Hepatocyte (in vitro differentiated cells): ENCODE results near the gene CD19. TPM values are rescaled to one million over a fixed set of nuclear protein-coding genes. Genes with fewer than 3 reads are reported as not detected.
"Not testable (repeated sequence)": the region's sequence is repeated elsewhere in the genome, so short reads cannot be mapped to it uniquely, and the experiment has no call there.

Experiments used
- DNase-seq: peaks from one replicate; pipeline ENCODE4 v3.0.0-alpha.2; 2016; ENCODE audit warnings: low spot score
- H2AFZ ChIP-seq: fragments of 200-600 bp; sonication (generic); 2 replicates; pipeline ENCODE4 v1.6.0; 2016; ENCODE audit warnings: antibody characterized with exemption, mild to moderate bottlenecking
- H3K27ac ChIP-seq: fragments of 200-600 bp; sonication (generic); 2 replicates; pipeline ENCODE4 v1.5.1; 2016; ENCODE audit warnings: mild to moderate bottlenecking
- H3K27me3 ChIP-seq: fragments of 200-600 bp; sonication (generic); 2 replicates; pipeline ENCODE4 v1.6.1; 2016
- H3K36me3 ChIP-seq: fragments of 200-600 bp; sonication (generic); replicated peaks from 2 replicates; pipeline ENCODE4 v1.5.1; 2016; ENCODE audit warnings: low read depth; ENCODE audit not compliant: insufficient read depth
- H3K4me1 ChIP-seq: fragments of 200-600 bp; sonication (generic); 2 replicates; pipeline ENCODE4 v1.5.1; 2016; ENCODE audit warnings: mild to moderate bottlenecking, moderate library complexity; ENCODE audit not compliant: insufficient read depth
- H3K4me2 ChIP-seq: fragments of 200-600 bp; sonication (generic); 2 replicates; pipeline ENCODE4 v1.6.0; 2016
- H3K4me3 ChIP-seq: fragments of 200-600 bp; sonication (generic); 2 replicates; pipeline ENCODE4 v1.5.1; 2016; ENCODE audit warnings: mild to moderate bottlenecking
- H3K79me2 ChIP-seq: fragments of 200-600 bp; sonication (generic); 2 replicates; pipeline ENCODE4 v1.6.0; 2017; ENCODE audit warnings: mild to moderate bottlenecking
- H3K9me2 ChIP-seq: fragments of 200-600 bp; sonication (generic); replicated peaks from 2 replicates; pipeline ENCODE4 v1.6.0; 2017; ENCODE audit warnings: mild to moderate bottlenecking; ENCODE audit not compliant: insufficient read depth
- H3K9me3 ChIP-seq: fragments of 200-600 bp; sonication (generic); 2 replicates; pipeline ENCODE4 v1.5.1; 2016; ENCODE audit warnings: low read depth, mild to moderate bottlenecking
- H4K20me1 ChIP-seq: fragments of 200-600 bp; sonication (generic); 2 replicates; pipeline ENCODE4 v1.6.0; 2016; ENCODE audit warnings: mild to moderate bottlenecking; ENCODE audit not compliant: insufficient read depth, poor library complexity, severe bottlenecking
- CTCF ChIP-seq: fragments of 200-600 bp; sonication (generic); IDR thresholded peaks from 2 replicates; pipeline ENCODE4 v1.5.1; 2016; ENCODE audit warnings: antibody characterized with exemption, mild to moderate bottlenecking; ENCODE audit not compliant: poor library complexity
- EZH2 ChIP-seq: fragments of 200-600 bp; sonication (generic); IDR thresholded peaks from 2 replicates; pipeline ENCODE4 v1.6.1; 2016; ENCODE audit warnings: antibody characterized with exemption, mild to moderate bottlenecking, borderline replicate concordance
- EZH2phosphoT487 ChIP-seq: fragments of 200-600 bp; sonication (generic); IDR thresholded peaks from one replicate; pipeline ENCODE4 v1.6.1; 2018; ENCODE audit warnings: antibody characterized with exemption, mild to moderate bottlenecking, low read depth, moderate library complexity; ENCODE audit not compliant: unreplicated experiment, severe bottlenecking
- WGBS: methylation state at CpG from one replicate; pipeline ENCODE4 v1.1.6; 2016; ENCODE audit warnings: low lambda C conversion rate; ENCODE audit errors: missing lambda C conversion rate; 5-methylcytosine and 5-hydroxymethylcytosine counted together
- polyA plus RNA-seq: library from polyadenylated mRNA; unstranded; fragments of >200 nt; fragmentation: Nextera tagmentation; extraction: Ambion mirVana; gene quantifications from 2 replicates; pipeline ENCODE4 v1.2.1, GENCODE V29; 2016
- total RNA-seq: library from RNA; depleted of rRNA; stranded (reverse); fragments of >200 nt; gene quantifications from 2 replicates; pipeline ENCODE4 v1.2.3, GENCODE V29; 2014

The CD19 gene
- total and polyA plus RNA-seq, 2 experiments from 2014 or later, result not detected

- no peaks in the 10 kb centered on the region for H4K20me1 ChIP-seq
- peaks cover 13% of the 10 kb centered on the region for H3K79me2 ChIP-seq
- peak within 1 kb of the TSS; percentile 99 for H3K27ac ChIP-seq
- peak; percentile 99 for DNase-seq
- H3K9me3 ChIP-seq, result no peaks in the 10 kb centered on the region
- TF ChIP-seq EZH2 (no peak), EZH2phosphoT487 (no peak), CTCF (no peak)
- WGBS, result 0% methylated on average over 31 of the region's 66 CpGs
- peak within 1 kb of the TSS; percentile 72 for H3K4me3 ChIP-seq
- peak within 1 kb of the TSS; percentile 90 for H3K4me2 ChIP-seq
- H3K4me1 ChIP-seq, result no peaks in the 10 kb centered on the region
- H3K36me3 ChIP-seq, result no peaks in the 10 kb centered on the region
- no peaks in the 10 kb centered on the region for H3K9me2 ChIP-seq
- peak within 1 kb of the TSS; percentile 76 for H2AFZ ChIP-seq
- no peaks in the 10 kb centered on the region for H3K27me3 ChIP-seq
These were observed 6.9 kb upstream of the CD19 start, which contains the start of gene RABEP2 for GRCh38 chr16:28924762-28925385. TSS of gene RABEP2 (minus strand) at chr16:28925238. CDS start at chr16:28925163, 75 bp downstream.

DNA sequence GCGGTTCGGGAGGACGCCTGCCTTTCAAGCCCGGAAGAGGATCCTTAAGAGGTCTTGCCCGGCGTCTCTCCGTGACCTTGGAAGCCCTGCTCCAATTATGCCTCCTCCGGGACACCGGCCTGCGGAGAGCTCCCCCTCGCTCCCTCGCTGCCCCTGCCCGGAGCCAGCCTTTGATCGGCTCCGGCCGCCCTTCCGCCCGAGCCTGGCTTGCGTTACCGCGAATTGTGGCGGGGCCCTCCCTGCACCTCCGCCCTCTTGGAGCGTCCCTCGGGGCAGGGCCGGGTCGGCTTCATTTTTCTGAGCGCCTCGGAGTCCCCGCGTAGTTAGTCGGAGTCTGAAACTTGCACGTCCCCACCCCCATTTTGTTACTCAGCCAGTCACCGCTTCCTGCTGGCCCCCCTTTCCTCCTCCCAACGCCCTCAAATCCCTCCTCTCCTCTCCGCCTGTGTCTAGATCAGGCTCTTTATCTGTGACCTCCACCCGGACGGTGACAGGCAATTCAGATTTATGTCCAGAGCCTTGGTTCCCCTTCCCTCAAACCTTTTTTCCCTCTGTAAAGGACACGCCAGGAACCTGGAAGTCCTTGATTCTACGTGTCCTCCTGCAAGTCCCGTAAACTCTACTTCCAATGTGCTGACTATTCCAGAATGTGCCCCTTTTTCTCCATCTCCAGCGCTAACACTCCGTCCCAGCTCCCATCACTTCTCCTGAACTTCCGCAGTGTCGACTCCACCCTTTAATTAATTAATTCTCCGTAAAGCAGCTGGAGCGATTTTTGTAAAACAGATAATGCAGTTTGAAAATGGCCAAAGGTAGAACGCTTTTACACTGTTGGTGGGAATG is 6.2 kb upstream of the CD19 start:
- H3K27me3 ChIP-seq, result no peaks in the 10 kb centered on the region
- TF ChIP-seq CTCF, result peak; percentile 2
- no peak for TF ChIP-seq EZH2phosphoT487
- no peak for TF ChIP-seq EZH2
- H3K4me1 ChIP-seq, result no peaks in the 10 kb centered on the region
- H4K20me1 ChIP-seq, result no peaks in the 10 kb centered on the region
- H3K9me2 ChIP-seq, result no peaks in the 10 kb centered on the region
- H3K4me3 ChIP-seq, result peak overlapping the region; percentile 72
- H2AFZ ChIP-seq, result peak overlapping the region; percentile 76
- H3K36me3 ChIP-seq, result no peaks in the 10 kb centered on the region
- no peaks in the 10 kb centered on the region for H3K9me3 ChIP-seq
- 3% methylated on average over 45 of the region's 48 CpGs for WGBS
- H3K27ac ChIP-seq, result peak overlapping the region; percentile 99
- H3K79me2 ChIP-seq, result peaks cover 13% of the 10 kb centered on the region
- peak; percentile 83 for DNase-seq
- peak overlapping the region; percentile 90 for H3K4me2 ChIP-seq

GRCh38 chr16:28926284-28926683 is 5.5 kb upstream of the CD19 start:
- H3K9me2 ChIP-seq, H3K4me1 ChIP-seq, H3K36me3 ChIP-seq, DNase-seq, H4K20me1 ChIP-seq, H3K9me3 ChIP-seq, H3K27me3 ChIP-seq: not testable (repeated sequence)
- H3K4me3 ChIP-seq, result peak overlapping the region; percentile 72
- peak overlapping the region; percentile 76 for H2AFZ ChIP-seq
- H3K79me2 ChIP-seq, result peaks cover 12% of the 10 kb centered on the region
- H3K4me2 ChIP-seq, result peak overlapping the region; percentile 90
- 84% methylated on average over 2 of the region's 2 CpGs for WGBS
- peak overlapping the region; percentile 99 for H3K27ac ChIP-seq

DNA sequence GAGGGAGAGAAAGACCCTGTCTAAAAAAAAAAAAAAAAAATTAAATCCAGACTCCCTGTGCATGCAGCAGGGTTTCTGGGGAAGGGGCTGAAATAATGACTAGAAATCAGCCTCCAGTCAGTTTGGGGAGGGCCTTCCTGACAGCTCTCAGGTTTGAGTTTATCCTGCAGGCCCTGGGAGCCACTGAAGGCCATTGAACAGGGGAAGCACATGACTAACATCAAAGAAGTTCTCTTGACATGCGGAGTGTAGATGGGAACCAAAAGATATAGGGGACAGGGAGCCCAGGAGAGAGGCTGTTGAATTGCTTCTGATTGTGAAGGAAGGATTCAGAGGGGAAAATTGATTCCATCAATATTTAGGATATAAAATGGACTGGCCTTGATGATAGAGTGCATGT is 4.0 kb upstream of the CD19 start:
- Histone ChIP-seq H3K36me3 (no peaks in the 10 kb centered on the region), H4K20me1 (no peaks in the 10 kb centered on the region), H3K9me2 (no peaks in the 10 kb centered on the region), H3K4me1 (no peaks in the 10 kb centered on the region), H3K9me3 (no peaks in the 10 kb centered on the region), H2AFZ (no peak overlapping the region), H3K27ac (no peak overlapping the region), H3K4me2 (no peak overlapping the region), H3K27me3 (no peaks in the 10 kb centered on the region), H3K4me3 (no peak overlapping the region), H3K79me2 (no peaks in the 10 kb centered on the region)
- TF ChIP-seq EZH2, result no peak
- no peak for TF ChIP-seq EZH2phosphoT487
- TF ChIP-seq CTCF, result no peak
- 70% methylated on average over 1 of the region's 1 CpG for WGBS
- DNase-seq, result no peak
